HEK293 (cell line): ENCODE results near the gene CCN2.

Experiments
- CTCF ChIA-PET: fragments of 350-600 bp; formaldehyde crosslinking; extraction: SDS; loops from one replicate; lab custom pipeline; 2021; ENCODE audit warnings: antibody characterized with exemption; lab: Yijun Ruan, JAX
- POLR2A ChIA-PET: fragments of 300-600 bp; formaldehyde crosslinking; extraction: SDS; loops from one replicate; lab custom pipeline; 2020; ENCODE audit warnings: antibody characterized with exemption, inconsistent platforms; lab: Yijun Ruan, JAX
- H3K27ac ChIP-seq: fragments of 200-500 bp; sonication (Bioruptor generic); 2 replicates; pipeline ENCODE4 v1.5.1; 2014; ENCODE audit warnings: low read depth, low read length, control low read depth, inconsistent platforms; ENCODE audit errors: extremely low read depth
- H3K36me3 ChIP-seq, 2 experiments: fragments of 200-500 bp in 1 of 2; sonication (Bioruptor generic) in 1 of 2; 1 replicate in 1 of 2; 2 replicates in 1 of 2; pipeline ENCODE4 v1.5.1; 2014 to 2017; ENCODE audit warnings: inconsistent platforms in 2 of 2, low read length in 2 of 2; ENCODE audit not compliant: control insufficient read depth in 2 of 2, insufficient read depth in 1 of 2
- H3K4me1 ChIP-seq: fragments of 200-500 bp; sonication (Bioruptor generic); 2 replicates; pipeline ENCODE4 v1.5.1; 2014; ENCODE audit warnings: mild to moderate bottlenecking, low read length, inconsistent platforms; ENCODE audit not compliant: control insufficient read depth, insufficient read depth
- H3K4me3 ChIP-seq: 2 replicates; pipeline ENCODE4 v1.5.1; 2011; ENCODE audit warnings: low read depth, mild to moderate bottlenecking, control low read depth, low read length, moderate library complexity
- H3K9me3 ChIP-seq: fragments of 200-500 bp; sonication (Bioruptor generic); 2 replicates; pipeline ENCODE4 v1.5.1; 2014; ENCODE audit warnings: low read depth, low read length, inconsistent platforms; ENCODE audit not compliant: control insufficient read depth, insufficient read depth
- ELK4 ChIP-seq: IDR thresholded peaks from 2 replicates; pipeline ENCODE4 v1.6.1; 2011; ENCODE audit warnings: mild to moderate bottlenecking, low read depth, low read length, borderline replicate concordance
- HIC1 ChIP-seq: fragments of 450-650 bp; formaldehyde crosslinking; IDR thresholded peaks from 2 replicates; pipeline ENCODE4 v1.5.1; 2016; ENCODE audit warnings: missing biosample characterization, missing genetic modification characterization
- MEIS1 ChIP-seq: sonication (generic); formaldehyde crosslinking; IDR thresholded peaks from 2 replicates; pipeline ENCODE4 v1.8.1; 2022; ENCODE audit warnings: missing genetic modification reagents, mild to moderate bottlenecking, borderline replicate concordance
- PBX3 ChIP-seq: sonication (generic); formaldehyde crosslinking; IDR thresholded peaks from 2 replicates; pipeline ENCODE4 v1.8.1; 2022; ENCODE audit warnings: mild to moderate bottlenecking, moderate library complexity, missing genetic modification reagents
- PRDM2 ChIP-seq: fragments of 450-650 bp; formaldehyde crosslinking; IDR thresholded peaks from 2 replicates; pipeline ENCODE4 v1.5.1; 2016; ENCODE audit warnings: missing biosample characterization, missing genetic modification characterization, borderline replicate concordance
- TRIM28 ChIP-seq: IDR thresholded peaks from 2 replicates; pipeline ENCODE4 v1.6.1; 2011; ENCODE audit warnings: low read length, control low read depth, borderline replicate concordance
- ZBTB10 ChIP-seq: fragments of 450-650 bp; formaldehyde crosslinking; IDR thresholded peaks from 2 replicates; pipeline ENCODE4 v1.5.1; 2016; ENCODE audit warnings: missing biosample characterization, missing genetic modification characterization
- ZNF341 ChIP-seq: fragments of 450-650 bp; formaldehyde crosslinking; IDR thresholded peaks from 2 replicates; pipeline ENCODE4; 2016; ENCODE audit warnings: low read depth, missing biosample characterization, missing genetic modification characterization
- ZNF366 ChIP-seq: fragments of 450-650 bp; formaldehyde crosslinking; conservative IDR thresholded peaks from 2 replicates; pipeline ENCODE4 v1.5.1; 2016; ENCODE audit warnings: missing biosample characterization, missing genetic modification characterization
- ZNF510 ChIP-seq: fragments of 450-650 bp; formaldehyde crosslinking; IDR thresholded peaks from 2 replicates; pipeline ENCODE4 v1.5.1; 2018; ENCODE audit warnings: mild to moderate bottlenecking, missing genetic modification characterization, missing biosample characterization; ENCODE audit not compliant: insufficient replicate concordance
- ZNF555 ChIP-seq: fragments of 450-650 bp; formaldehyde crosslinking; conservative IDR thresholded peaks from 2 replicates; pipeline ENCODE4 v1.5.1; 2017; ENCODE audit warnings: missing biosample characterization, mild to moderate bottlenecking, missing genetic modification characterization, inconsistent platforms
- ZNF654 ChIP-seq: fragments of 450-650 bp; formaldehyde crosslinking; IDR thresholded peaks from 2 replicates; pipeline ENCODE4 v1.5.1; 2016; ENCODE audit warnings: low read depth, missing biosample characterization, missing genetic modification characterization
- ZNF776 ChIP-seq: fragments of 450-650 bp; formaldehyde crosslinking; IDR thresholded peaks from 2 replicates; pipeline ENCODE4 v1.5.0; 2017; ENCODE audit warnings: missing biosample characterization, missing genetic modification characterization, borderline replicate concordance
- ZNF792 ChIP-seq: fragments of 450-650 bp; formaldehyde crosslinking; IDR thresholded peaks from 2 replicates; pipeline ENCODE4 v1.5.1; 2016; ENCODE audit warnings: missing biosample characterization, missing genetic modification characterization
- ZNF843 ChIP-seq: fragments of 450-650 bp; formaldehyde crosslinking; IDR thresholded peaks from 2 replicates; pipeline ENCODE4 v1.5.1; 2016; ENCODE audit warnings: missing biosample characterization, missing genetic modification characterization

CCN2 gene

GRCh38 chr6:131948692-131949619, 2.2 kb downstream of the CCN2 start:
- Histone ChIP-seq H3K4me3 (peak overlapping the region; percentile 73), H3K27ac (no peak overlapping the region)
- CTCF ChIA-PET = interaction anchor here (0.5 to 9.1 kb wide), 14 partner anchors 9 to 871 kb away, joined by 3 to 113 read pairs (median 5); partner anchors contain the start of gene STX7

GRCh38 chr6:131947986-131948661, 3.0 kb downstream of the CCN2 start:
- ChIA-PET POLR2A (interaction anchor here (0.6 to 2.0 kb wide), 4 partner anchors 10 to 302 kb away, joined by 3 to 8 read pairs (median 4); no protein-coding TSS in a partner anchor), CTCF (interaction anchor here (0.6 to 9.1 kb wide), 10 partner anchors 10 to 955 kb away, joined by 3 to 113 read pairs (median 3); no protein-coding TSS in a partner anchor)
- Histone ChIP-seq H3K4me1 (peaks cover 9% of the 10 kb centered on the region; the same call in 1 of the 2 replicates), H3K27ac (no peak overlapping the region), H3K4me3 (peak overlapping the region; percentile 73), H3K36me3 (peaks cover 0 to 8% of the 10 kb centered on the region in 2 experiments; a peak in 1 of 3 replicates), H3K9me3 (no peaks in the 10 kb centered on the region)
- TF ChIP-seq ZNF341 (tag by site-specific recombination) (no peak), TRIM28 (no peak), ZNF510 (tag by site-specific recombination) (no peak), ZNF654 (tag by site-specific recombination) (no peak), ZBTB10 (tag by site-specific recombination) (no peak), ZNF555 (tag by site-specific recombination) (no peak), PRDM2 (tag by site-specific recombination) (no peak), ZNF792 (tag by site-specific recombination) (no peak), ZNF366 (tag by site-specific recombination) (no peak), ZNF776 (tag by site-specific recombination) (no peak), PBX3 (no peak), ELK4 (no peak)

More at GRCh38 chr6:131948692-131949619, 2.2 kb downstream of the CCN2 start:
- peaks cover 0 to 8% of the 10 kb centered on the region in 2 experiments; a peak in 1 of 3 replicates for H3K36me3 ChIP-seq
- POLR2A ChIA-PET = interaction anchor here (0.6 to 3.3 kb wide), 8 partner anchors 10 to 564 kb away, joined by 3 to 62 read pairs (median 4); partner anchors contain the start of gene STX7
- TF ChIP-seq MEIS1 (CRISPR knock-in tag) = 0 out of 2 replicates have a peak, but pooled peaks have one; percentile 26
- 0 out of 2 replicates have a peak, but pooled peaks have one; percentile 10 for TF ChIP-seq HIC1 (tag by site-specific recombination)
- no peak for TF ChIP-seq ZNF843 (tag by site-specific recombination)
- no peaks in the 10 kb centered on the region for H3K9me3 ChIP-seq
- peaks cover 11% of the 10 kb centered on the region for H3K4me1 ChIP-seq
